HG03439 (cell line): ENCODE data around the gene AGBL1.

Experiments
- ATAC-seq: cut with Tn5 transposase; IDR thresholded peaks from one replicate; pipeline ENCODE4 v1.9.1; 2021; ENCODE audit warnings: mild to moderate bottlenecking, moderate library complexity; ENCODE audit not compliant: unreplicated experiment

The AGBL1 gene

DNA sequence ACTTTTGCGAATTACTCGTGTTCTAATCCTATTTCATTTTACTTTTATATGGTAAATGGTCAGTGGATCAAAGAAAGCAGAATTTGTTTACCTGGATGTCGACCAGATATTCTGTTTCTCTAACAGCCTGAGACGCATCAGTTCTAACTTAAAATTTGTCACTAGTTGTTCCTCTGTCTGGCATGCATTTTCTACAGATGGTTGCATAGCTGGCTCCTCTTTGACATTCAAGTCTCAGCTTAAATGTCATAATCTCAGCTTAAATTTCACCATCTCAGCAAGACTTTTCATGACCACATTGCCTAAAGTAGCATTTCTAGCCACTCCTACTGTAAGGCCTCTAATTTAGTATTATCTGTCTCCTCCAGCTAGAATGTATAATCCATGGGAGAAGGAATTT is 609.3 kb downstream of the AGBL1 start:
- no peak for ATAC-seq

DNA sequence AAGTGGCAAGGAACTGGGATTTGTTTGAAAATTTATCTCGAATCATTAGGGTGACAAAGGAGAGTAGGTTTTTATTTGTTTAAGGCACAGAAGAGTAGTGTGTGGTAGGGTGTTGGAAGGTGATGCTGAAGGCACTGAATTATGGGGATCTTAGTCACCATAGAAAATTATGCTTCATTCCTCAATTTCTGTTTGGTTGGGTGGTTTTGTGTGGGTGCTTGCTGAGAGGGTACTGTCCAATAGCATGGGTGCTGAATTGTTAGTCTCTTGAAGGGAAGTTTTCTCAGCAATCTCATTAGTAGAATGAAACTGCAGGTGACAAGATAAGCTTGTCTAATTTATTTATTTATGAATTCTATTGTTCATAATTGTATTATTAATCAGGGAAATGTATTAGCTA is 610.9 kb downstream of the AGBL1 start:
- no peak for ATAC-seq

- no peak for ATAC-seq
Observed at GRCh38 chr15:86691091-86691663, 611.5 kb downstream of the AGBL1 start.

GRCh38 chr15:86700864-86701610 is 621.4 kb downstream of the AGBL1 start:
- ATAC-seq: no peak

DNA sequence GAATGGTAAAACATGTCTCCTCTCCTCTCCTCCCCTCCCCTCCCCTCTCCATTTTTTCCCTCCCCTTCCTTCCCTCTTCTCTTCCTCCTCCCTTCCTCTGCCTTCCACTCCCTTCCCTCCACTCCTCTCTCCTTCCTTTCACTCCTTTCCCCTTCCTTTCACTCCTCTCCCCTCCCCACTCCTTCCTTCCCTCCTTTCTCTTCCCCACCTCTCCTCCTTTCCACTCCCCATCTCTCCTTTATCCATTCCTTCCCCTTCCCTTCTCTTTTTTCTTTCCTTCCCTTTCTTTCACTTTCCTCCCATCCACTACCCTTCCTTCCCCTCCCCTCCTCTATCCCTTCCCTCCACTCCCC is 621.9 kb downstream of the AGBL1 start:
- ATAC-seq: no peak

DNA sequence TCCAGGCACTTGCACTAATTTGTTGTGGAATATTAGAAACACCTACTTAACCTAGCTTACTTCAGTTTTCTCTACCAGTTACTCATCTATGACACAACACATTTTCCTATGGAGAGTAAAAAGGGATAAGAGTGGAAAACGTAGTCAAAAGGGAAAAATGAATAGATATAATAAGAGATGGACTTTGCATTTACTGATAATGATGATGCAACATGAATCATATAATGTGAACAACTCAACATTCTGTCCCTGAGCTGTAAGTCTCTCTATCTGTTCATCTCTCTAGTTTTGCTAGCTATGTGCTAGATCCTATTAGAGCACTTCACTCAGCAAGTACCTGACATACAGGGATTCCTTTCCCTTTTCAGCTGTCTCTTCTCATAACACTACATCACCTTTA is 627.1 kb downstream of the AGBL1 start:
- no peak for ATAC-seq

DNA sequence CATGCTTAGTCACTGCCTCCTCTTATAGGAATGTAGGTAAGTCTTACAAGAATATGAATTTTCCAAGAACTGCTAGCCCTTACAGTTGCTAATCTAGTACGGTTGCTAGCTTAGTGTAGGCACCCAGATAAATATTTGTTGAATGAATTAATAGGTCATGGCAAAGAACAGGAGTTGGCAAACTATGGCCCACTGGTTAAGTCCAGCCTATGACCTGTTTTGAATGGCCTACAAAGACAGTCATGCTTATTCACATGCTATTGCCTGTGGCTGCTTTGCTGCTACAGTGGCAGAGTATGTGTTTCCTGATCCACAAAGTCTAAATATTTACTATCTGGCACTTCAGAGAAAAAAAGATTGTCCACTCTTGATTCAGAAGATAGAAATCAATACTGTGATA is 631.8 kb downstream of the AGBL1 start:
- ATAC-seq: no peak

GRCh38 chr15:86714241-86714640 is 634.6 kb downstream of the AGBL1 start:
- ATAC-seq: no peak

GRCh38 chr15:86725628-86726027 is 646.0 kb downstream of the AGBL1 start:
- no peak for ATAC-seq

DNA sequence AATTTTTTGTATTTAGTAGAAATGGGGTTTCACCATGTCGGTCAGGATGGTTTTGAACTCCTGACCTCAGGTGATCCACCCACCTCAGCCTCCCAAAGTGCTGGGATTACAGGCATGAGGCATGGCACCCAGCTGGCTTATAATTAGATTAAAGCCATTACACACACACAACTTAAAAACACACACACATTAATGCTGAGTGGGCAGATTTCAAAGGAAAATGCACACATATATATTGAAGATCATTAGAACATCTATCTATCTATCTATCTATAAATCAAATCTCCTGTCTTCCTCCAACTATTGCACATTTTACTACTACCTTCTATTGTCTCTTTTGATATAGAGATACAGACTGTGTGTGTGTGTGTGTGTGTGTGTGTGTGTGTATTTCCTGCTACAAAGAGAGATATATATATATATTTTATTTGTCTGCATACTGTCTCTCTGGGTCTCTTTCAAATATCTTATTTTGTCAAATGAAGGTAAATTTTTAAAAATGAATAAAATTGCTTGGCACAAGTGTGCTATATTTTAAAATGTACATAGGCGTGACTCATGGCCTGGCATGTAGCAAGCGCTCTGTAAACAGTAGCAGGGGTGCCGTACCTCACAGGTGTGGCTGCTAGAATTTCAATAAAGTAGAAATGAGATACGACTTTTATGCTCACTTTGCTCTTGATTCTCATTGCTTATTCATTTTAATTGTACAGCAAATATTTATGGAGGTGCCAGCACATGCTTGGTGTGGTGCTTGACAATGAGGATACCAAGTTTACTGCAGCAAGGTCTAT is 655.8 kb downstream of the AGBL1 start:
- ATAC-seq: no peak

DNA sequence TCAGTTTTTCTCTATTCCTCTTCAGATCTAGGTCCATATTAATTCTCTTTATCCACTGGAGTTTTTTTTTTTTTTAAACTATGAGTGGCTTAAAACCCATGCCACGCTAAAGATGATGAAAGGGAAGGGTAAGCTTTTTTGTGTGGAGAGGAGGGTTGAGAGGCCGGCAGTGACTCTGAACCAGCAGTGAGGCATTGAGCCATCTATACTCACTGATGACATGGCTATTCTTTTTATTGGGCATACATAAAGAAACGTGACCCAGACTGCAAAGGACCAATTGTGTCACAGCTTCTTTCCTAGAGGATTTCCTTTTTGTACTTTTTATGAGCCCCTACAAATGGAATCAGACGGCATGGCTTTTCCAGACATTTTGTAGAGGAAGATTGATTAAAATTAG is 662.2 kb downstream of the AGBL1 start:
- no peak for ATAC-seq

DNA sequence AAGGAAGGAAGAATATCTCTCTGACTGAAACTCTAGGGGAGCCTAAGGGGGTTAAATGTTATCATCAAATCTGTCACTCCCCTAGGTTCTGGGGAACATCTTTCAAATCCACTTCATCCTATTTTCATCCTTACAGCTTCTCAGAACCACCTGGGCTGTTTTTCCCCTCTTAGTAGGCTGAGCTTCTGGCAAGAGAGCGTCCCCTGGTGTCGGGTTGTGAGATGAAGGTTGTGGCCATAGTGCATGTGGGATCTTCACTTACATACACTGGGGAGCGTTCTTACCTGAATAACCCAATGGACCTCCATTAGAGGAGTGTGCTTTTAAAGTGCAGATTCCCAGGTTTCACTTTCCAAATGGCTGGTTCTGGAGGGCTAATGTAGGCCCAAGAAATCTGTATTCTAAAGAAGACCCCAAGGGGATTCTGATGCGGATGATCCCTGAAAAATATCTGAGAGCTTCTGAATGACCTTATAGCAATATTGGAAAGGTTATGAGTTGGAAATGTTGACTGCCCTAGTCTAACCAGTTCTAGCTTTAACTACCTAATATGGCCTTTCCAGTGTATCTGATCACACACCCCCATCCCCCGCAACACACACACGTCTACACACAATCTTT is 663.7 kb downstream of the AGBL1 start:
- no peak for ATAC-seq

DNA sequence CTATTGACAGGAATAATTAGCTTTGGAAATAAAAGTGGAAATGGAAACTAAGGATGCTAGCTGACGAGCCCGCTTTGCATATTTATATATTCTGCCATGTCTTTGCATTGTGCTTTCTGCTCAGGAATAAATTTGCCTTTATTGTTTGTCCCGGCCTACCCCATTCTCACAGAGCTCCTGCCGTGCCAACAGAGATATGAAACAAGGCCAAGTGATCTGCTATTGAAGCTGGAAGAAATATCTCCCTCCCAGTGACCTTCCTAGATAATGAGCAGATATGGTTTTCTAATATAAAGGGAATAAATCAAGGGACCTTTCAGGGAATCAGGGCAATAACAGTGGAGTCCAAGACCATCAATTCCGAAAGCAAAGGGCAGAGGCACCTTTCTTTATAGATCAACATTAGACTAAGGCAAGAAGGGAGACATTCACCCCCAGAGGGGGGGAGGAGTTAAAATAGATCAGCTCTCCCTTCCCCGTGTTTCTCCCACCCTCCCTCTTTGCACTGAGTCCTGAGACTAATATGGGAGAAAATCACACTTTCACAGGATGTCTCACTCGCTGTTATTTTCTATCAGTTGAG is 664.6 kb downstream of the AGBL1 start:
- no peak for ATAC-seq

DNA sequence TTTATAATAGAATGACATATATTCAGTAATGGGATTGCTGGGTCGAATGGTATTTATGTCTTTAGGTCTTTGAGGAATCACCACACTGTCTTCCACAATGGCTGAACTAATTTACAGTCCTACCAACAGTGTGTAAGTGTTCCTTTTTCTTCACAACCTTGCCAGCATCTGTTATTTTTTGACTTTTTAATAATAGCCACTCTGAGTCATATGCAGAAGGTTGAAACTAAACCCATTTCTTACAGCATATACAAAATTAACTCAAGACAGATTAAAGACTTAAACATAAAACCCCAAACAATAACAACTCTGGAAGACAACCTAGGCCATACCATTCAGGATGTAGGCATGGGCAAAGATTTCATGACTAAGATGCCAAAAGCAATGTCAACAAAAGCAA is 671.4 kb downstream of the AGBL1 start:
- ATAC-seq: no peak

- no peak for ATAC-seq
Observed at GRCh38 chr15:86754846-86755245, 675.2 kb downstream of the AGBL1 start.

DNA sequence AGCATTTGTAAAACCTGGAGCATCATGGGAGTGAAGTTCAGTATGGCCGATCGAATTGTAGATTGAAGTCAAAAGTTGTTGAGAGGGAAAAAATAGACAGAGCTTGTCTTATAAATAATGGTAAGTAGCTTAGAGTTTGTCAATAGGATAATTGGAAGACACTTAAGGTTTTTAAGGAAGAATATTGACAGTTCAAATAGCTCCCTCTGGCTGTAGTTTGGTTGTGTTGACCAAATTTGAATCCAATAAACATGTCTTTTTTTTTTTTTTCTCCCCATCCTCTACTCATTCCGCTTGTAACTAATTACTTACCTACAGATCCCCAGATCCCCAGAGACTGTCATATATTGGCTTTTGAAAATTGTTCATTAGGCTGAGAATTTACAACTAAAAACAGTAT is 677.0 kb downstream of the AGBL1 start:
- ATAC-seq: no peak

DNA sequence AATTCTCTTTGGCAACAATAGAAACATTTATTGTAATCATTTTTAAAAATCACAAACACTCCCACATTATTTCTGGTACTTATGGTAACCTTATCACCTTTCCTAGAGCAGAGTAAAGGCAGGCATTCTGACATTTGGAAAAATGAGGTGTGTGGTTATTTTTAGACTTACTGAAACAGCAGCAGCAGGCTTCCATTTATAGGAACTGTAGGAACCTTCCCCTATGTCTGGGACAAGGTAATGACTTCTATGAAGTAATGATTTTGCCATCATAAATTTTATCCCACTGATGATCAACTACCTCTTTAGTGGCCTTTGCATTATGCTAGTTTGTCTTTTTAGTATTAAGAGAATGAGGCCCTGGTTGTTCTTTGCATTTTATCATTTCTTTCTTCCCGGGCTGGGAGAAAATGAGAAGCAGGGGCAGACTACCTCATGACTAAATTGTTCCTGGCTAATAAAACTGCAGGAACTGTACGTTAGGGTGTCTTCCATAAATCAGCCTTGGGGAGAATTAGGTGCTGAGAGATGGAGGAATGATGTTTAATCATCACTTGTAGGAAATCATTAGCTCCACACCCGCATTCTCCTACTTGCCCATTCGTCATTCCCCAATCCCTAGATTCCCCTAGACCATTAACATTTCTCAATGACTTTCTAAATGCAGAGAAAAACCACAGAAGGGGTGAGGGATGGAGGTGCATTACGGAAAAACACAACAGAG is 680.3 kb downstream of the AGBL1 start:
- no peak for ATAC-seq

GRCh38 chr15:86762874-86763273 is 683.2 kb downstream of the AGBL1 start:
- ATAC-seq: no peak

- no peak for ATAC-seq
Observed at GRCh38 chr15:86764021-86764420, 684.4 kb downstream of the AGBL1 start.

GRCh38 chr15:86765281-86765680 is 685.6 kb downstream of the AGBL1 start:
- ATAC-seq: no peak
